ENCODE measurements around the gene POLG2. TPM values are rescaled to one million over a fixed set of nuclear protein-coding genes. Genes with fewer than 3 reads are reported as not detected.

The POLG2 gene
- total RNA-seq, 1 experiment from 2014 or later, result 20.3 TPM

- no peak for ATAC-seq
- H3K9me2 ChIP-seq (replicated peaks; ENCODE audit: low read length), result no peaks in the 10 kb centered on the region
- no peak overlapping the region for H2AFZ ChIP-seq (ENCODE audit: low read length)
Observed at GRCh38 chr17:64494121-64494520, 2.7 kb downstream of the POLG2 start.

GRCh38 chr17:64492481-64493109 is 4.3 kb downstream of the POLG2 start:
- ChIA-PET CTCF (no interaction called here), POLR2A (ENCODE audit: unreplicated experiment) (no interaction called here)
- ATAC-seq, result no peak
- DNase-seq, result peak; percentile 70
- Histone ChIP-seq H3K36me3 (ENCODE audit: low read depth, low read length) (peaks cover 32% of the 10 kb centered on the region), H3K27ac (ENCODE audit: low read length) (no peak overlapping the region), H3K4me1 (ENCODE audit: insufficient read depth, low read length) (peaks cover 23% of the 10 kb centered on the region), H3K4me3 (ENCODE audit: low read length) (no peak overlapping the region), H3K9me3 (ENCODE audit: low read length) (no peaks in the 10 kb centered on the region), H3K9ac (ENCODE audit: low read length) (no peak overlapping the region), H3K9me2 (replicated peaks; ENCODE audit: low read length) (no peaks in the 10 kb centered on the region), H3F3A (ENCODE audit: low read length, unreplicated experiment) (peaks cover 7% of the 10 kb centered on the region), H3K27me3 (ENCODE audit: low read length) (no peaks in the 10 kb centered on the region), H3K4me2 (ENCODE audit: low read length) (no peak overlapping the region), H2AFZ (ENCODE audit: low read length) (no peak overlapping the region), H3K79me2 (ENCODE audit: low read length) (peaks cover 39% of the 10 kb centered on the region), H4K20me1 (ENCODE audit: low read length) (peaks cover 6% of the 10 kb centered on the region; the same call in 1 of the 2 replicates)
- TF ChIP-seq CTCF (conservative IDR thresholded peaks at IDR 0.05; ENCODE audit: low read depth, low read length) (peak; percentile 73), EZH2 (IDR thresholded peaks at IDR 0.05; ENCODE audit: low read length, unreplicated experiment) (no peak), EZH2phosphoT487 (IDR thresholded peaks at IDR 0.05; ENCODE audit: borderline replicate concordance, low read length) (no peak)
- intact Hi-C loops (cut with micrococcal nuclease), result loop anchor here (5.0 kb wide), 2 partner anchors 170 to 185 kb away; no protein-coding TSS in a partner anchor
- no TSS peak for BruUV-seq (replicated peaks)

More at GRCh38 chr17:64494121-64494520, 2.7 kb downstream of the POLG2 start:
- Histone ChIP-seq H3K4me2 (ENCODE audit: low read length) (peak overlapping the region; percentile 61), H3K9ac (ENCODE audit: low read length) (no peak overlapping the region), H3K79me2 (ENCODE audit: low read length) (peaks cover 39% of the 10 kb centered on the region), H3K27me3 (ENCODE audit: low read length) (no peaks in the 10 kb centered on the region), H3K4me1 (ENCODE audit: insufficient read depth, low read length) (peaks cover 39% of the 10 kb centered on the region), H3K9me3 (ENCODE audit: low read length) (no peaks in the 10 kb centered on the region), H3K4me3 (ENCODE audit: low read length) (peak overlapping the region; percentile 86), H4K20me1 (ENCODE audit: low read length) (peaks cover 13% of the 10 kb centered on the region), H3F3A (ENCODE audit: low read length, unreplicated experiment) (peaks cover 22% of the 10 kb centered on the region), H3K27ac (ENCODE audit: low read length) (no peak overlapping the region), H3K36me3 (ENCODE audit: low read depth, low read length) (peaks cover 44% of the 10 kb centered on the region)
- BruUV-seq (replicated peaks), result no TSS peak
- intact Hi-C loops (cut with micrococcal nuclease), result loop anchor here (5.0 kb wide), 2 partner anchors 172 to 187 kb away; no protein-coding TSS in a partner anchor
- DNase-seq, result no peak
- TF ChIP-seq EZH2 (IDR thresholded peaks at IDR 0.05; ENCODE audit: low read length, unreplicated experiment), result no peak
- no peak for TF ChIP-seq CTCF (conservative IDR thresholded peaks at IDR 0.05; ENCODE audit: low read depth, low read length)
- no peak for TF ChIP-seq EZH2phosphoT487 (IDR thresholded peaks at IDR 0.05; ENCODE audit: borderline replicate concordance, low read length)
- ChIA-PET CTCF (no interaction called here), POLR2A (ENCODE audit: unreplicated experiment) (interaction anchor here (0.7 kb wide), 1 partner anchor 12 kb away, joined by 3 read pairs; no protein-coding TSS in a partner anchor)

- Histone ChIP-seq H3F3A (ENCODE audit: low read length, unreplicated experiment) (peaks cover 3% of the 10 kb centered on the region), H3K4me3 (ENCODE audit: low read length) (no peak overlapping the region), H3K4me2 (ENCODE audit: low read length) (no peak overlapping the region), H3K9ac (ENCODE audit: low read length) (no peak overlapping the region), H3K79me2 (ENCODE audit: low read length) (peaks cover 39% of the 10 kb centered on the region), H3K36me3 (ENCODE audit: low read depth, low read length) (peaks cover 34% of the 10 kb centered on the region), H2AFZ (ENCODE audit: low read length) (no peak overlapping the region), H3K9me2 (replicated peaks; ENCODE audit: low read length) (no peaks in the 10 kb centered on the region), H4K20me1 (ENCODE audit: low read length) (peaks cover 6% of the 10 kb centered on the region; the same call in 1 of the 2 replicates), H3K27me3 (ENCODE audit: low read length) (no peaks in the 10 kb centered on the region), H3K27ac (ENCODE audit: low read length) (no peak overlapping the region), H3K9me3 (ENCODE audit: low read length) (no peaks in the 10 kb centered on the region), H3K4me1 (ENCODE audit: insufficient read depth, low read length) (peaks cover 18% of the 10 kb centered on the region)
- intact Hi-C loops (cut with micrococcal nuclease), result loop anchor here (1.0 to 5.0 kb wide), 3 partner anchors 72 to 185 kb away; no protein-coding TSS in a partner anchor
- DNase-seq (peak; percentile 56), ATAC-seq (no peak)
- CTCF ChIA-PET, result interaction anchor here (1.6 kb wide), 1 partner anchor 73 kb away, joined by 52 read pairs; no protein-coding TSS in a partner anchor
- TF ChIP-seq CTCF (conservative IDR thresholded peaks at IDR 0.05; ENCODE audit: low read depth, low read length) (no peak), EZH2 (IDR thresholded peaks at IDR 0.05; ENCODE audit: low read length, unreplicated experiment) (no peak), EZH2phosphoT487 (IDR thresholded peaks at IDR 0.05; ENCODE audit: borderline replicate concordance, low read length) (no peak)
- BruUV-seq (replicated peaks), result no TSS peak
- POLR2A ChIA-PET (ENCODE audit: unreplicated experiment), result no interaction called here
Observed at GRCh38 chr17:64491994-64492393, 4.9 kb downstream of the POLG2 start.
